SKM-1 (cell line): ENCODE results near the gene RXRA.

Experiments
- DNase-seq: peaks from one replicate; lab custom pipeline; 2025; ENCODE audit not compliant: unreplicated experiment; lab: John Stamatoyannopoulos, UW

RXRA gene

DNA sequence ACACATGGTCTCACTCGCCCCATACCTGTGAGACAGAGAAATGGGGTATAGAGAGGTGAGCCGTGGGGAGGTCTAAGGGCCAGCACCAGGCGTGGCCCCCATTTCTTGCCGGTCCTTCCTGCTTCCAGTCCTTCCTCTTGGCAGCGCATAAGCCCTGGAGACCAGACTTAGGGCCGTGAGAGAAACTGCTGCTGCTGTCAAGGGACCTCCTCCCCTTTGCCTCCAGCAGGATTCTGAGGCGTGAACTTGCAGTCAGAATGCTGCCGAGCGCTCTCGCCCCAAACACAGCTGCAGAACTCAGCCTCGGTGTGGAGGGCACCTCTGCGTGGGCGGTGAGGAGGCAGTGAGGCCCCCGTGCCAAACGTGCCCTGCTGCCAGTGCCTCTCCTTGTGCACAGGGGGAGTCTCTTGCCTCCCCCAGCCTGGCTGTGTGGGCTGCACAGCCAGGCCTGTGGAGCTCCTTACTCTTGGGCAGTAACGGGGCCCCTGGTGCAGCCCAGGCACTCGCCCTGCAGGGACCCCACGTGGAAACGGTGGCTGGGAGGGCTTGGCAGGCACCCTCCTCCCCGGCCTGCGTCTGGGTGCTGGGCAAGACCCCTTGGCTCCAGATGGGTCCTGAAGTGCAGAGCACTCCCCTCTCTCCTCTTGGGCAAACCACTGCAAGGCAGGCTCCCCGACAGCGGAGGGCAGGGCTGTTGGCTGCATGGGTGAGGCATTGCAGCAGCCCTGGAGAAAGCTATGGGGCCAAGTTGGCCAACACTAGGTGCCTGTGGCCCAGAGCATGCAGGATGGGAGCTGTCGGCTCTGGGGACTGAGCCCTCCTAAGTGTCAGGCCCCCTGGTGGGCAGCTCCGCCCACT lies 85.4 kb downstream of the RXRA start:
- no peak for DNase-seq

- no peak for DNase-seq
Observed at GRCh38 chr9:134412298-134412711, 86.0 kb downstream of the RXRA start.

DNA sequence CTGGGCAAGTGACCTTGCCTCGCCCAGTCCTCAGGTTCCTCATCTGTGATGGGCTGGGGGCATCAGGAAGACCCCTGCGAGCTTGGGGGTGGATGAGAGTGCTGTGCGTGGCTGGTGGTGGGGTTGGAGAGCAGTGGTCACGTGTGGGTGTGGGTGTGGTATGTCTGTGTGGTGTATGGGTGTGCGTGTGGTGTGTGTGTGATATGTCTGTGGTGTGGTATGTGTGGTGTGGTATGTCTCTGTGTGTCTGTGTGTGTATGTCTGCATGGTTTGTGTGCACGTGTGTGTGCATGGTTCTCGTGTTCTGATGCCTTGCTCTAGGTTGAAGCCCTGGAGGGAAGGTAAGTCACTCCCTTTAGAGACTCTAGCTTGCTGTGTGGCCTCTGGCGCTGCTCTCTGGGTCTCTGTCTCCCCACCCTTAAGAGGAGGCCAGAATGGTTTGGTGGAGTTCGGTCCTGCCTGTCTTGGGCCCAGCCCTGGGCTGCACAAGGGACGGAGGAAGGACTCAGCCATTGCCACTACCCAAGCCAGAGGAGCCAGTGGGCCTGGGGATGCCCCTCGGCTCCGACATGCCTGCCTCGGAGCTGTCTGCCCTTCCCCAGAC lies 87.0 kb downstream of the RXRA start:
- no peak for DNase-seq

- no peak for DNase-seq
Observed at GRCh38 chr9:134413890-134414623, 87.8 kb downstream of the RXRA start.

GRCh38 chr9:134414900-134415425 lies 88.7 kb downstream of the RXRA start:
- DNase-seq, result no peak

DNA sequence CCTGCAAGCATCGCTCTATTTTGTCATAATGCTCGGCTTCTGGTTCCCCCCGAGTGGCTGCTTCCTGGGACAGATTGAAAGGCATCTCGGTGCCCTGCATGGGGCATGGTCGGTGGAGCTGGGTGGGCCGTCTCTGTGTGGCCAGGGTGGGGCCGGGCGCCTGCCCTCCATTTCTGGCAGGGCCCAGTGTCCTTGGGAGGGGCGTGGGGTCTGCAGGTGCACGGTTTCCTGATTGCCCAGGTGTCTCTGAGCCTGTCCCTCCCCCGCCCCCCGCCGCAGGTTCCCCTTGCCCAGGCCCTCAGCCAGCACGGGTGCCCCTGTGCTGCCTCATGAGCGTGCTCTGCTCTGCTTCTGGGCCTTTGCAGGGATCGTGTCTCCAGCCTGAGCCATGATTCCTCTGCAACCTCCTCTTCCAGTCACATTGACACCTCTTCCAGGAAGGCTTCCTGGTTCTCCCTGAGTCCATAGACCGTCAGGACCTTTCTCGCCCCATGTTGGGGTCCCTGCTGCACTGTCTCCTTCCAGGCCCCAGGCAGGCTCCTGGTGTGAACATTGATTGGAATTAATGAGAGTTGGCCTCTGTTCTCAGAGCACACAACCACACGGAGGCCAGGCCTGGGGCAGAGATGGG lies 90.2 kb downstream of the RXRA start:
- DNase-seq, result no peak

- no peak for DNase-seq
Observed at GRCh38 chr9:134418354-134418753, 92.1 kb downstream of the RXRA start.

DNA sequence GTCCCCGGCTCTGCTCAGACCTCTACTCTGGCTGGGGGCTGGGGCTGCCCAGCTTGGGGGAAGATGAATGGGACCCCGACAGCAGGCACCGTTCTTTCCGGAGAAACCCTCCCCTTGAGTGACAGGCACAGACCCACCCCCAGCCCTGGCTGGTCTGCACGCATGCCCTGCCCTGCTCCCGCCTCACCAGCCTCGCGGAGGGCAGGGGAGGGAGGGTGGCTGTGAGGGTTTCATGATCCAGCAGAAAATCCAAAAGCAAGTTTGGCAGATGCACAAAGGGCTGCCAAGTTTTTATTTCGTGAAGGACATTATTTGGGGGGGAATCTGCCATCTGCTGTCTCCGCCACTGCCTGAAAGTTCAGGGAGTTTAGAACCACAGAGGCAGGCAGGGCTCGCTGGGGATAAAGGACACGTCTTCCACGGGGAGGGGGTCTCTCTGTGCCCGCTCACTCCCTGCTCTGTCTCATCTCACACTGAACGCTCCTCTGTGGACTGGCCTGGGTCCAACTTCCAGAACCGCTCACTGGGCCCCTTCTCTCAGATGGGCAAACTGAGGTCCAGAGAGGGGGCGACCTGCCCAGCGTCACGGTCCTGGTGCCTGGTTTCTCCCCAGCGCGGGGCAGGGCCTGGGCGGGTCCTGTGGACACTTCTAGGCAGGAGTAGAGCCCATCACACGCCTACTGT lies 92.9 kb downstream of the RXRA start:
- no peak for DNase-seq

DNA sequence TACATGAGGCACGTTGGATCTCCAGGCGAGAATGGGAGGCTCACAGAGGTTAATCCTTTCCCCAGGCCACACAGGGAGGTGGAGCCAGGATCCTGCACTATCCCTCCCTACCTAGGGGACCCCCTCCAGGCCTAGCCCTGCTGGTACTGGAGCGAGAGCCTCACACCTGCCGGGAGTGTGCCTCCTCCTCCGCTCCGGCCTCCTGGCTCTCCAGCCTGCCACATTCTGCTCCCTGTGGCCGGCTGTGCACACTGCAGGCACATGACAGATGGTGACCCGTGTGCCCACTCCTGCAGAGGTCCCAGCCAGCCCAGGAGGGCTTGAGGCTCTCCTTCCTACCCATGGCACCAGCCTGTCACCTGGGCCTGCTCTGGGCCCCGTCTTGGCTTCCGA lies 93.4 kb downstream of the RXRA start:
- DNase-seq, result no peak

GRCh38 chr9:134420281-134420845 lies 94.1 kb downstream of the RXRA start:
- DNase-seq, result no peak

GRCh38 chr9:134420974-134421432 lies 94.7 kb downstream of the RXRA start:
- DNase-seq, result no peak

DNA sequence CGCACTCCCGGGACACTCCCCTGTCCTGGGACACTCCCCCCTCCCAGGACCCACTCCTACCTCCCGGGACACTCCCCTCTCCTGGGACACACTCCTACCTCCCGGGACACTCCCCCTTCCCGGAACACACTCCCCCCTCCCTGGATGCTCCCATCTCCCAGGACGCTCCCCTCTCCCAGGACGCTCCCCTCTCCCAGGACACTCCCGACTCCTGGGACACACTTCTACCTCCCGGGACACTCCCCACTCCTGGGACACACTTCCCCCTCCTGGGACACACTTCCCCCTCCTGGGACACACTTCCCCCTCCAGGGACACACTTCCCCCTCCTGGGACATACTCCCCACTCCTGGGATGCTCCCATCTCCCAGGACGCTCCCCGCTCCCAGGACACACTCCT lies 95.6 kb downstream of the RXRA start:
- no peak for DNase-seq

- DNase-seq, result no peak
Observed at GRCh38 chr9:134422301-134423090, 96.2 kb downstream of the RXRA start.

DNA sequence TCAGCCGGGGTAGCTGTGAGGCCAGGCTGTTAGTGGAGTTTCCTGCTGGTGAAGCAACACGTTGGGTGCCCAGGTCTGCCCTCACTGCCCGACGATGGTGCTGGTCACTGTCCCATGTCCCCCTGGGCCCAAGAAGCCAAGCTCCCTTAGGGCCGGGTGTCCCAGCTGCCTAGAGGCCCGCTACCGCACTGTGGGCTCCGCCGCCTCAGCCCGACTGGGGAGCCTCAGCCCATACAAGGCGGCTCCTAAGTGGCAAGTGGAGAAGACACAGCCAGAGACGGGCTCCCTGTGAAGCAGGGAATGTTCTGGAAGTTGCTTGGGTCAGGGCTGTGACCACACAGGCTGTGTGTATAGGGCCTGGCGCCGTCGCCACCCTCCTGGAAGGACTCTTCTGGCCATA lies 96.9 kb downstream of the RXRA start:
- no peak for DNase-seq

- no peak for DNase-seq
Observed at GRCh38 chr9:134423749-134424148, 97.5 kb downstream of the RXRA start.

GRCh38 chr9:134424818-134425217 lies 98.6 kb downstream of the RXRA start:
- DNase-seq, result no peak

DNA sequence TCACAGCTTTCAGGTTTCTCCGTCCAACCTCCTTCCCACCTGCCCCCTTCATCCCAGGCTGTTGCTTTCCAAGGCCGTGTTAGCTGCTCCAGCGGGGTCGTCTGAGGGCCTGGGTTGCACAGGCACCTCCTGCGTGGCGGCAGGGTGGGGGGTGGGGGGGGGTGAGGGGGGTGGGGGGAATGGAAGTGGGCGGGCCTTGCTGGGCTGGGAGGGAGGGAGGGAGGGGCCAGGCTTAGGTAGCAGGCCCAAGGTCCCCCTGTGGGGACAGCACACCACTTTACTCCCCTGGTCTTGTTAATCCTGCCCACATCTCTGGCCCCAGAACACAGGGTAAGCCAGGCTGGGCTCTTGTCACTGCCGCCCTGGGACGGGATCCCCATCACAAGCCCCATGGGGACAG lies 99.1 kb downstream of the RXRA start:
- DNase-seq, result no peak

DNA sequence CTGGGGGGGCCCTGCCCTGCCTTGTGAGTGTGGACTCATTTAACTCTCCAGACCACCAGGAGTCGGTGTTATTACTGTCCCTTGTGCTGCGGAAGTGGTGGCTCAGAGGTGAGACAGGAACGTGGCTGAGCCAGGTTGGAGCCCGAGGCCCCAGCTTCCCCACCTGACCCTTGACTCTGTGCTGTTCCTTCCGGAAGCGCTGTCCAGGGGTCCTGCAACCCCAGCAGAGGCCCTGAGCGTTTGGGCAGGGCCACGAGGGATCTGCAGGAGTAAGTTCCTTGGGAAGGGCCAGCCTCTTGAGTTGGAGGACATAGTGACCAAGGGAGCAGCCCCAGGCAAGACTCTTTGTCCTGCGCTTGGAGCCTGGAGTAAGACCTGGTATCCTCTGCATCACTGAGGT lies 99.6 kb downstream of the RXRA start:
- no peak for DNase-seq

- DNase-seq, result no peak
Observed at GRCh38 chr9:134426436-134426835, 100.2 kb downstream of the RXRA start.
